ENCODE measurements around the gene ZNF35.

DNA sequence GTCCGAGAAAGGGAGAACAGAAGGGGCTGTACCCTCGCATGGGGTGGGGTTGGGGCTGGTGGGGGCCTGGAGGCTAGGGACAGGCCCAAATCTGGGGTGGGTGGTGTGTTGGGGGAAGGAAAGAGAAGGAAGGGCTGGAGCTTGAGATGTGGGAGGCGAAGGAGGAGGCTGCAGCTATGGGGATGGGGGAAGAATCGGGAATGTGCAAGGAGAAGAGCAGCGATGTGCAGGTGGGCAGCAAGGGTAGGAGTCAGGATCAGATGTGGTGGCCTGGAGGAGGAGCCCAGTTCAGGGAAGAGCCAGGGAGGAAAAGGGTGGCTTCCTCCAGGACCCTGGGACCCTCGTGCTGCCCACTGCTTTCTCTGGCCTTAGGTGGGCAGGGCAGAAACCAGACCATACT lies 21.2 kb downstream of the ZNF35 start:
- TF ChIP-seq EZH2 (IDR thresholded peaks at IDR 0.05) (no peak), POLR2AphosphoS5 (IDR thresholded peaks at IDR 0.05; ENCODE audit: borderline replicate concordance, low read depth, low read length) (no peak), FOXP2 (optimal IDR thresholded peaks at IDR 0.05; ENCODE audit: control extremely low read depth, extremely low read length, insufficient read depth) (no peak)

Data from SK-N-MC (cell line).